H1 (cell line): ENCODE data around the gene LPXN.

ENCODE experiments used
- ATF3 ChIP-seq: IDR thresholded peaks from 2 replicates; pipeline ENCODE4 v1.6.1; 2011; ENCODE audit warnings: low read depth, mild to moderate bottlenecking, low read length; ENCODE audit not compliant: insufficient read depth
- EGR1 ChIP-seq: IDR thresholded peaks from 2 replicates; pipeline ENCODE4 v1.6.1; 2011; ENCODE audit warnings: low read depth, low read length, borderline replicate concordance
- JUND ChIP-seq: IDR thresholded peaks from 2 replicates; pipeline ENCODE4 v1.6.1; 2011; ENCODE audit warnings: mild to moderate bottlenecking, improper control_type of control experiment, low read length
- MAX ChIP-seq: IDR thresholded peaks from 2 replicates; pipeline ENCODE4 v1.6.1; 2012; ENCODE audit warnings: inconsistent platforms
- RAD21 ChIP-seq, 2 experiments: IDR thresholded peaks in 1 of 2; conservative IDR thresholded peaks in 1 of 2; 2 replicates each; pipeline ENCODE4 v1.6.1; 2011; ENCODE audit warnings: low read depth in 2 of 2, low read length in 2 of 2, improper control_type of control experiment in 1 of 2, inconsistent platforms in 1 of 2, mild to moderate bottlenecking in 1 of 2, moderate library complexity in 1 of 2
- TCF12 ChIP-seq: IDR thresholded peaks from 2 replicates; pipeline ENCODE4 v1.6.1; 2011; ENCODE audit warnings: low read depth, mild to moderate bottlenecking, low read length
- TF ChIP-seq, protein P1 (sequence below), 3 experiments: IDR thresholded peaks; 1 replicate in 2 of 3; 2 replicates in 1 of 3; pipeline versions ENCODE4 v1.5.1 to v1.6.1; 2011; ENCODE audit warnings: low read length in 3 of 3, mild to moderate bottlenecking in 3 of 3, inconsistent platforms in 2 of 3, low read depth in 1 of 3, moderate library complexity in 1 of 3; ENCODE audit not compliant: insufficient read depth in 1 of 3; ENCODE audit errors: control extremely low read depth in 1 of 3

DNA sequence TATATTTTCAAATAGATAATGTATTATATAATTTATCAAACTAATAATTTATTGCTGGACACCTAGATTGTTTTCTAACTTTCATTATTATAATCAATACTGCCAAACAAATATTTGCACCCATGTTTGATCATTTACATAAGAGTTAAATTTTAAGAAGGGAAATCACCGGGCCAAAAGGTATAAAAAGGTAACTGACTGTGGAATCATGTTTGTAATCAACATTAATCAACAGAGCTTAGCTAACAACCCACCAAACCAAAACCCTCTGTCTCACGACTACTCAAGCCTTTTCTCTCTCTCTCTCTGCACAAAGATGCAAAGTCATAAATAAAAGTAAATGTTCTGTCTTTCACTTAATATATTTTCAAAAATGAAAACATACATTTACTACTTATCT lies 14.8 kb downstream of the LPXN start:
- TF ChIP-seq TCF12 = no peak
- TF ChIP-seq RAD21 (IDR thresholded peaks at IDR 0.05 in 1 of 2, conservative IDR thresholded peaks at IDR 0.05 in 1 of 2; ENCODE audit: low read depth in 2 of 2, low read length in 2 of 2) = no peak
- TF ChIP-seq, protein P1, sequence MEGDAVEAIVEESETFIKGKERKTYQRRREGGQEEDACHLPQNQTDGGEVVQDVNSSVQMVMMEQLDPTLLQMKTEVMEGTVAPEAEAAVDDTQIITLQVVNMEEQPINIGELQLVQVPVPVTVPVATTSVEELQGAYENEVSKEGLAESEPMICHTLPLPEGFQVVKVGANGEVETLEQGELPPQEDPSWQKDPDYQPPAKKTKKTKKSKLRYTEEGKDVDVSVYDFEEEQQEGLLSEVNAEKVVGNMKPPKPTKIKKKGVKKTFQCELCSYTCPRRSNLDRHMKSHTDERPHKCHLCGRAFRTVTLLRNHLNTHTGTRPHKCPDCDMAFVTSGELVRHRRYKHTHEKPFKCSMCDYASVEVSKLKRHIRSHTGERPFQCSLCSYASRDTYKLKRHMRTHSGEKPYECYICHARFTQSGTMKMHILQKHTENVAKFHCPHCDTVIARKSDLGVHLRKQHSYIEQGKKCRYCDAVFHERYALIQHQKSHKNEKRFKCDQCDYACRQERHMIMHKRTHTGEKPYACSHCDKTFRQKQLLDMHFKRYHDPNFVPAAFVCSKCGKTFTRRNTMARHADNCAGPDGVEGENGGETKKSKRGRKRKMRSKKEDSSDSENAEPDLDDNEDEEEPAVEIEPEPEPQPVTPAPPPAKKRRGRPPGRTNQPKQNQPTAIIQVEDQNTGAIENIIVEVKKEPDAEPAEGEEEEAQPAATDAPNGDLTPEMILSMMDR (IDR thresholded peaks at IDR 0.05; ENCODE audit: control extremely low read depth in 1 of 3, insufficient read depth in 1 of 3, low read depth in 1 of 3, low read length in 3 of 3) = no peak
- TF ChIP-seq JUND = no peak
- TF ChIP-seq MAX = no peak
- no peak for TF ChIP-seq ATF3
- no peak for TF ChIP-seq EGR1
